Fibroblast of gingiva (primary cell): ENCODE measurements around the gene PBXIP1.

ENCODE experiments used
- DNase-seq: peaks from one replicate; pipeline ENCODE4 v3.0.0-alpha.2; 2011; ENCODE audit warnings: low read depth

Gene PBXIP1

DNA sequence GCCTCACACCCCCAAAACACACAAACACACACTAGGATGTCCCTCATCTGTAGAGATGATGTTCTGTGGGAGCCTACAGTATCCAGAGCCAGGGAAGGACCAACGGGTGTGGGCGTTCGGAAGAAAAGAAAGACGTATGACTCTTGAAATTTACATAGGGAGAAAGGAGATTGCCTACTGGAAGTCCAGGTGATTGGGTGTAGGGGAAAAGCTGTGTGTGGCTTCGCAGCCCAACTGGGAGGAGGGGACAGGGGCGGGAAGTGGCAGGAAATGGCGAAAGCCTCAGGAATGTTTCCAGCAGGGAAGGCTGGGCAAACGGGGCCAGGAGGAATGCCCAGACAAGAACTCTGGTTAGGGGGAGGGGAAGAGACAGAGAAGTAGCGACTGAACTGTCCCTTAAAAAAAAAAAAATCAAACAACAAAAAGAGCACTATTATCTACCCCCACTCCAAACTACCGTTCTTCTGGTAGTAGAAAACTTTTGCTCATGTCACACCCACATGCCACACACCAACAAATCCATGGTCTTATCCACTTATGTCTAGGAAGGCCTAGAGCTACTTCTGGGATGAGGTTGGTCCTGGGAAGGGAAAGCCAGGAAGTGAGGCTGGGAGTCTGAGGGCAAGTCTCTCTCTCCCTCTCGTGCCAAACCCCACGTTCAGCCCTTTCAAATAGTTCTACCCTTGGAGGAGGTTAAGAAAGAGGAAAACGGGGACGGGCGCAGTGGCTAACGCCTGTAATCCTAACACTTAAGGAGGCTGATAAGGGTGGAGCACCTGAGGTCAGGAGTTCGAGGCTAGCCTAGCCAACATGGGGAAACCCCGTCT, 16.8 kb upstream of the PBXIP1 start:
- peak; percentile 97 for DNase-seq

DNA sequence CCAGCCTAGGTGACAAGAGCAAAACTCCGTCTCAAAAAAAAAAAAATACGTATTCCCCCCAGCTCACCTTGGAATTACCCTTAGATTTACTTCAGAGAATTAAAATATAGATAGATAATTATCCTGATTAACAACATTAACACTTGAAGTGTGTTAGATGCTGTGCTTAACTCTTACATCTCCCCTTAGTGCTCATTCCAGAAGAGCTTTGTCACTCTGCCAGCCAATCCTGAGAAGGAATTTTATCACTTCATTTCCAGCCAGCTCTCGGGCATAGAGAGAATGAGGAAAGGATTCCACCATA, 16.3 kb upstream of the PBXIP1 start:
- DNase-seq: no peak

DNA sequence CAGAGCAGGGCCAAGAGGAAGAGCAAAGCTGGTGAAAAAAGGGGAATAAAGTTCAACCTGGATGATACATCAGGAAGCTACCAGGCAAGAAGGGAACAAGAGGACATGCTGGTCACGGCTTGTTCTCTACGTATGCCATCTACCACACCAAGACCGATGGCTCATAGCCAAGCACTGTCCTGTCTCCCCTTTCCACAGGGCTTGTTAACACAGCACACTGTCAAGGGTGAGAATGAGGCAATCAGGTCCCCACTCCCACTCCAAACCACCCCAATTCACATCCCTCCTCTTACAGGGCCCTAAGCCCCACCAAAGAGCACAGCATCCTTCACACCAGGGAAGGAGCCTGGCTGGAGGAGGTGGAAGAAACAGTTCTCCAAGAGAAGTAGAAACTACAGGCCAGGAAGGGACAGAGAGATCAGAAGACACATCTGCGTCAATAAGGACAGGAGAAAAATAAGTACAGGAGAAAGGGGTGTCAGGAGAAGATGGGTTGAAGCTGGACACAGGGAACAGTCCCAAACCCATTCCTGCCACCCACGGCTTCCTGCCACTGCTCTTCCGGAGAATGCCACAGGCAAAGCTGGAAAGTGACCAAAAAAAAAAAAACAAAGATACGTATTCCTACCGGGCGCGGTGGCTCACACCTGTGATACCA, 15.6 kb upstream of the PBXIP1 start:
- DNase-seq: no peak

DNA sequence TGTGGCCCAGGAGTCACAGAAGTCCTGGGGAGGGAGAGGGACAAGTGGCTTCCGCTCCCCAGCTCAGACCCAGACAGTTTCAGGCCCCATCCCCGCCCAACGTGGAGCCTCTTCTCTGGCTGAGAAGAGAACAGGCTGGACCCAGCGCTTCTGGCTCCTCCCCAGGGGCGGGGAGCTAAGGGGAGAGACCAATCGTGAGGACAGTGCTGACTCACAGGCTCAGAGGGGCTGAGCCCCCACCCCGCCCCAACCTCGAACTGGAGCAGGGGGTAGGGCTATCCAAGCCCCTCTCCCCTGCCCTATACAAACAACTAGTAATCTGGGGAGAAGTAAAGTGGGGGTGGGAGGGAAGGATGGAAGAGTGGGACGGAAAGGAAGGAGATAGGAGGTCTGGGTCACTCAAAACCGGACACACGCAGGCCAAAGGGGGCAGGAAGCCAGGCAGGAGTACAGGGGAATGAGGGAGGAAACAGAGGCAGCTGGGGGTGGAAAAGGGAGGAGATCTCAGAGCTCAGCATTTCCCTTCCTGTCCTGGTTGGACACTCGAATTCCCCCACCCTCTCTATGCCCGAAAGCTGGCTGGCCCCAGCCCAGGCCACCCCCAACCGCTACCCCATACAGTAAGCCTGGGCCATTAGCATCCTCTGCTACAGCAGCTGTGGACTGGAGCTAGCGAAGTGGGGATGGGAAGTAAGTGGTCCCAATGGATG, 14.9 kb upstream of the PBXIP1 start, which contains the start of gene SHC1:
SHC1 (minus strand) TSS at position 117 of the 710 bp plus-strand sequence. CDS start 221 bp downstream, outside the sequence.
- peak; percentile 96 for DNase-seq

DNA sequence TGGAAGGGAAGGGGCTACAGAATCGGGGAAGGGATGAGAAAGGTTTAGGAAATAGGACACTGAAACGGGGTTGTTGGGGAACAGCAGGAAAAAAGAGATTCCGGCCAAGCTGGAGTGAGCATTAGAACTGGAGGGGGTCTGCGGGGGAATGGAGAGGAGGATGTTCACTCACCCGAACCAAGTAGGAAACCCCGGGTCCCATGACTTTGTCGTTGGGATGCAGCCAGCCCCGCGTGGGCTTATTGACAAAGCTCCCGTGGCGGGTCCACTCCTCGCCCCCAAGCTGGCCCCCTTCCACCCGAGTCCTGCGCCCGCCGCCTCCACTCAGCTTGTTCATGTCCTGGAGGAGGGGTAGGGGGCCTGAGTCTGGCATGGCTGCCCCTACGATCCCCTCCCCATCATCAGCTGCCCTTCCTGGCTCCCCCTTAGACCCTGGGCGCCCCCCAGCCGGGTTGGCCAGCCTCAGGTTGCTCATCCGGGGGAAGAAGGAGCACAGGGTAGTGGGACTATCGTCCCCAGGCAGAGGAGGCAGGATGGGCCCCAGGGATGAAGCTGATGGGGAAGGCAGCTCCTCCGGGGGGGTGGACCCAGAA, 14.1 kb upstream of the PBXIP1 start:
- no peak for DNase-seq

DNA sequence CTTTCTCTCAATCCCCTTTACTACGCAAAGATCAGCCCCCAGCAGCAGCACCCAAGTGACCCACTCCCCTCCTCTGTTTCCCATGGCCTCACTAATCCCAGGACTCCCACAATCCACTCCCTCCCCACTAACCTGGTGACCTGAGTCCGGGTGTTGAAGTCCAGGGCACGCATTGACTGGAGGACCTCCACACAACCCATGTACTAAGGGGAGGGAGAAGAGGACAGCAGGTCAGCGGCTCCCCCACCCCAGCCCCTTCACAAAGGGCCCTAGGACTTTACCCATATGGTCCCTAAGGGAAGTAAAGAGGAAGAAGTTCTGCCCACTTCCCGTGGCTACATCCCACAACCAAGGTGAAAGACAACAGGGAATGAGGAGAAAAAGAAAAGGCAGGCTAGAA, 13.3 kb upstream of the PBXIP1 start:
- no peak for DNase-seq

DNA sequence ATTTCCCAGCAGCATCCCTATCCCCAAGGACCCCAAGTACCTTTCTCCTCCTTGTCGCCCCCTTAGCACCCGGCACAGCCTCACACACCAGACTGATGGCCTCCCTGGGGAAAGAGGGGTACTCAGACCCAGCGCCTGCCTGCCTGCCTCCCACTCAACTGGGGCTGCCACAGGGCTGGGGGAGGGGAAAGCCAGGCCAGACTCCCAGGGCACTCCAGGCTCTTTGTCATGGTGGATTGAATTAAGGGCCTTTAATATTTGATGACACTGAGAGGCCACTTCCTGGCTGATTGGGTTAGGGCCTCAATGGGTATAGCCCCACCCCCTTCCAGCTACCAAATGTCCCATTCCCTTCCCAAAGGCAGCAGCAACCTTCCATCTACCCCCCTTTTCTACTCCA, 12.8 kb upstream of the PBXIP1 start:
- no peak for DNase-seq

DNA sequence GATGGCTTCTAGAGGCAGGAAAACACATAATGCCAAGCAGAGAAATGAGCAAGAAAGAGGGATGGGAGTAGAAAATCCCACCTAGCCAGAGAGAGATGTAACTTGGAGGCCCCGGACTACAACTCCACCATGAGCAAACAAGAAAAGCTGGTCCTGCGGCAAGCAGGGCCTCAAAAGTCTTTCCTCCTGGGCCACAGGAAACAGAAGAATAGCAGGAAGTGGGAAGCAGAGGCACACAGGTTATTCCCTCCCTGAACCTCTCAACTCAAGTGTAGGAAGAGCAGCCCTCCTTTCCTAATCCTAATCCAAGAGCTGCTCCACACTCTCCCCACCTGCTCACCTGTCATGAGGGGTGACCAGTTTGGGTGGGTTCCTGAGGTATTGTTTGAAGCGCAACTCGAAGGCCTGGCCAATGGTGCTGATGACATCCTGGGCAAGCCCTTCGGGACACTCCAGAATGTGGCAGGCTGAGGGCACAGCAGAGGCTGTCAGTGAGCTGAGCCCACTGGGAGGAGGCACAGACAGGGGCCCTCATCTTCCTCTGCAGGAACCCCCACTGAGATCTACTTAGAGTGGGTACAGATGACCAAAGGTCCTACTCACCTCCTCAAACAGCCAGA, 11.5 kb upstream of the PBXIP1 start:
- no peak for DNase-seq

DNA sequence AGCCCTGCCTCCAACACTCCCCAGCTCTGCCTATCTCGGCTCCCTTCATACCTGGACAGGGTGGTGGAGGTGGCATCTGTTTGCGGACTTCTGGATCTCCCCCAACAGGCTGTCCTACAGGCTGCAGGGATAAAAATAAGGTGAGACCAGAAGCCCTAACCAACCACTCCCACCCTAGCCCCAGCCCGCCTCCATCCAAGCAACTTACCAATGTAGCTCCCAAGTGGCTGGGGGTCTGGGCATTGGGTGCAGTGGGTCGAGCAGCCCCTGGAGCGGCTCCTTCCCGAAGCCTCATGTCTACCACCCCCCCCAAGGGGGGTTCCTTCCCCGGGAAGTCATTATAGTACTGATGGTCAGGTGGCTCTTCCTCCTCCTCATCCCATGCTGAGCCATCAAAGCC, 10.2 kb upstream of the PBXIP1 start:
- no peak for DNase-seq

DNA sequence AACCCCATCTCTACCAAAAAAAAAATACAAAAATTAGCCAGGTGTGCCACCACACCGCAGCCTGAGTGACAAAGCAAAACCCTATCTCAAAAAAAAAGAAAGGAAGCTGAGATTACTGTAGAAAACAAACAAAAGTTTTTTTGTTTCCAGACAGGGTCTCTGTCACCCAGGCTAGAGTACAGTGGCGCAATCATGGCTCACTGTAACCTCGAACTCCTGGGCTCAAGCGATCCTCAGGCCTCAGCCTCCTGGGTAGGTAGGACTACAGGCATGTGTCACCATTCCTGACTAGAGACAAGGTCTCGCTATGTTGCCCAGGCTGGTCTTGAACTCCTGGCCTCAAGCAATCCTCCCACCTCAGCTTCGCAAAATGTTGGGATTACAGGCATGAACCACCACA, 8.5 kb upstream of the PBXIP1 start:
- DNase-seq: no peak

DNA sequence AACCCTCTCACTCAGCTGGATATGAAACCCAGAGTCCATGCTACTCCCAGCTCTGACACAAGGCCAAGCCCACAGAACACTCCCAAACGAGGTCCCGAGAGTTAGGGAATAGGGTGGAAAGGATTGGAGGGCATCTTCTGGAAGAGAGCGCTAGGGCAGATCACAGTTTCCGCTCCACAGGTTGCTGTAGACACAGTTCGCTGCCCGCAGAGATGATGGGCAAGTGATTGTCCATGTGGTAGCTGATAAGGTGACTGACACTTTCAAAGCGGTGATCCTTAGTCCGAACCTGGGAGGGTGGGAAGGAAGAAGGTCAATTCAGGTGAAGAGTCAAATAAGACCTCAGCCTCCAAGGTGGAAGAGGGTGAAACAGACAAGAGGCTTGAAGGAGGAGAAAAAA, 7.7 kb upstream of the PBXIP1 start:
- no peak for DNase-seq

DNA sequence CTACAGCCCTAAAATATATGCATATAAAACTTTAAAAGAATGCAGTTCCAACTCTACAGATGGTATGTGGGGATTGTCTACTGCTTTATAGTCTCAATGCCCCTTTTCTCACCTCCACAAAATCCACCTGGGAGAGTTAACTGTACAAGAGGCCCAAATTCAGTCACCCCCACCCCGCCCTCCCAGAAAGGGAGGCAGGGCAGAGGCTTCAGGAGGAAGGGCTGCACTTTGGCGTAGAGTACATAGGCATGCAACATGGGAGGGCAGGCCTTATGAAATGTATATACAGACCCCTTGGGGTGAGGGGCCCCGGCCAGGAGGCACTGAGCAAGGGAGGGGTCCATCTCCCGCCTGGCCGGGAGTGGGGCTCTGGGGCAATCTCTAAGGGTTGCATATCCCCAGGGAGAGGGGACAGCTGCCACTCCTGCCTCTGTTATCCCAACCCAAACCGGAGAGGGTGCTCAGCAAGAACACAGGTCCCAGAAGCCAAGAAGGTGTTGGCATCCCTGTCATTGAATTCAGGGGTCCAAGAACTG, 7.0 kb upstream of the PBXIP1 start:
- no peak for DNase-seq

DNA sequence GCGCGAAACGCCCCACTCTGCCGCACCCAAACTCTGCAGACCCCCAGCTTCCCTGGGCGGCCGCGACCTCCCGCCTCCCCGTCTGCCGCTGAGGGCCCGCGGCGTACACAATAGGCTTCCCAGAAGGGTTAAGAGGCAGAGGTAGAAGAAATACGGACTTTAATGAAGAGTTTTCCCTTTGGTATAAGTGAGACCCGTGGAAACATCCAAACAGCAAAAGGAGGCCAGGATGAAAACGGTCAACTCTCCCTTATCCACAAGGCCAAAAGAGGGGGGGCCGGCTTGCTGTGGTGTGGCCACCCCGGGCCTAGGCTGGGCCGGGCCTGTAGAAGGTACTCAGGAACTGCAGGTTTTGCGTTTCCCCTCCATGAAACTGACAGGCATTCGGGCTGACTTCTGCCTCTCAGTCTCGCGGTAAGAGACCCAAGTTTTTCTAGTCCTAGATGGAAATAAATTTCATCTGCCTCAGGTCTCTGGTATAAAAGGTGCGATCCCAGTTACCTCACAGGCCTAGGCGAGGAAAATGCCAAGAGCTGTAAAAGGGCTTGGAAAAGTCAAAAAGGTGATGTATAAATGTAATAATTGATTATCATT, 6.4 kb upstream of the PBXIP1 start:
- DNase-seq: no peak

DNA sequence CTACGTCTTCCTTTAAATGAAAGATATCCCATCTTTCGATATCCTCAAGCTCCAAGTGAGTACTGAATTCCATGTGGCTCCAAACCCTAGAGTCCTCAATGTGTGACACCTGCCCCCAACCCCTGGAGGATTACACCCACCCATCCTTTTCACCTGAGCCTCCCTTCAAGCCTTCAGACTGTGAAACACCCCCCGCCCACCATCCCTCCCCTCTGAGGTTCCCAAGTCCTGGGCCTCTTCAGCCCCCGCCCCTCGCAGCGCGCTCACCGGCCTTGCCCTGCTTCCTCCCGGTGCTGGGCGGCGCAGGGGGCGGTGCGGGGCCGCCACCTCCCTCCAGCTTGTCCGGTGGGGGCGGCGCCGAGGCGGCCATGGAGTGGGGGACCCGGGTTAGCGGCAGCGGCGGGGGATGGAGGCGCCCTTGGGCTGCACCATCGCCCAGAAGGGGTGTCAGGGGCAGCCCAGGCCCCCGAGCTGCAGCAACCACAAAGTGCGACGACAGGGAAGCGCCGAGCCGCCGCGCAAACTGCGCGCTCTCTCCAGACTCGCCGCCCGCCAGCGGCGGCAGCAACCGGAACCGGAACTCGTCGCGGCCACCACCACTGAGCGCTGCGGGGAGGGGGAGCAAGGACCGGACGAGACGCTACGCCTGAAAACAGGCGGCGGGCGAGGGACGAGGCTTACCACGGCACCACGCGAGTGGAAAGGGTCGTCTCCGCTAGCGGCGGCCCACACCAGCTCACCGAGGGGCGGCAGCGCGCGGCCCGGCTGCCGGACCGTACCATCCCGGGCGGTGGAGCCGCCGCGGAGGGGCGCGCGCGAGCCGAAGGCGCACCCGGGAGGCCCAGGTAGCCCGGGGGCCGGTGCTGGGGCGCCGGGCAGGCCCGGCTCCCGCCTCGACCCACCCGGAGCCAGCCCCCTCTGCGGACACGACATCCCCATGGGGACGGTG, 5.6 kb upstream of the PBXIP1 start, which contains the start of gene PYGO2:
PYGO2 (minus strand) TSS at position 576 of the 949 bp plus-strand sequence; CDS start at position 370, 206 bp downstream.
- peak; percentile 73 for DNase-seq

DNA sequence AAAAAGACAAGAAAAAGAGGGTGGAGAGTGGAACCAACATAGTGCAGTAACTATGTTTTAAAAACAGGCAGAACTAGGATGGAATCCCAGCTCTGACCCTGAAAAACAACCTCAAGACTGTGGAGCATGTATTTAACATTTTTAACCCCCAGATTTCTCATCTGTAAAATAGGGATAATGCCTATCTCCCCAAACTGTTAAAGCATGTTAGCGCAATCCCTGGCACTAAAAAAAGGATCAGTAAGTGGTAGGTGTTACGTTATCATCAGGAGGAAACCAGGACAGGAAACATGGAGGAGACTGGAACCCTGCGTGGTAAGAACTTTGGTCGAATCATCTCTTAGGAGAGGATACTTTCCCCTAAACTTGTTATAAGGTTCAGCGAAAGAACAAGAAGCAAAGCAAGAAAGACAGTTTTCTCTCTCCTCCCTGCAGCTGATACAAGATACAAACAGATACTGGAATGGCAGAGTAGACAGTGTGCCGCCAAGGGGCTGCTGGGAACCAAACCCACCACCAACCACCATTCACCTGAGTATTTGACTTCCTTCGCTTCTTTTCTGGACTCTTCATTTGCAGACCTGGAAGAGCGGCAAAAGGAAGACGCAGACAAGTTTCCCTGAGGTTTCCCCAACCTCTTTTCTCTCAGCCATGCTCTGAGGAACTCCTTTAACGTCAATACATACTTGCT, 4.7 kb upstream of the PBXIP1 start:
- DNase-seq: no peak

DNA sequence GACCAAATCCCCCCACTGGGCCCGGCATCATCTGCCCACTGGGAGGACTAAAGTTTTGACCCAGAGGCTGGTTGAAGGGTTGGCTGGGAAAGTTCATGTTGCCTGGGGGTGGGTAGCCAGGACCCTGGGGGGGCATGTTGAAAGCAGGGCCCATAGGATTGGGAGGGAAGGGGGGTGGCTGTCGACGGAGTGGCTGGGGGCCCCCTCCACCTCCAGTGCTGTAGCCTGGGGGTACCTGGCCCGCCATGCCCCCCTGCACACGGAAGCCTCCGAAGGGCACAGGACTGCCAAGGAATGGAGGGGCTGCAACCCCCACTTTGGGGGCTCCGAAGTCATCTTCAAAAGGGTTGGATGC, 3.5 kb upstream of the PBXIP1 start:
- no peak for DNase-seq

DNA sequence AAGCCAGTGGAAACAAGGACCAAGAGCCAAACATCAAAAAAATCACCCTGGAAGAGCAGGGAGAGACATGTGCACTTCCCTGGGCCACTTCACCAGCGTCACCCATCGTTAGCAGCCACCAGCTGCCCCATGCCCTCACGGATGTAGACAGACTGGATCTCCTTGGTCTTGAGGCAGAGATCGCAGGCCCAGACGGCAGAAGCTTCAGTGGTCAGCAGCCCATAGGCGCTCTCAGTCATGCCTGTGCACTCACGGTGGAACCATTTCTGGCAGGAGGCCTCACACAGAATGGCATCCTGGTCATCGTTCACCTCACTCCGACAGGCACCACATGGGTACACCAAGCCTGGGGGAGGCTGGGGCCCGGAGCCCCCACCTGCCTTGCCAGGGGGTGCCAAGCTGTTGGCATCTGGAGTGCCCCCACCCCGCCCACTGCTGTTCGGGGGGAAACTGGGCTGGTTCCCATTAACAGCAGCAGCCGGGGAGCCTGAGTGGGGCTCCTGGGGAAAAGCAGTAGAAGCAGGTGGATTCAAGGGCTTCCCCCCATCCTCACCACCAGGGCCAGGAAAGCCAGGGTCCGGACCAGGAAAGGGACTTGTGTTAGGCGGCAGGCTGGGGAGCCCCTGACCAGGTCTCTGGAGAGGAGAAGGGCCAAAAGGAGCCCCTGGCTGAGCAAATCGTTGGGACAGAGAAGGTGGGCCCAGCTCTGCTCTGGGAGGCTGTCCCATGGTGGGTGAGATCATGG, 3.0 kb upstream of the PBXIP1 start:
- DNase-seq: no peak

DNA sequence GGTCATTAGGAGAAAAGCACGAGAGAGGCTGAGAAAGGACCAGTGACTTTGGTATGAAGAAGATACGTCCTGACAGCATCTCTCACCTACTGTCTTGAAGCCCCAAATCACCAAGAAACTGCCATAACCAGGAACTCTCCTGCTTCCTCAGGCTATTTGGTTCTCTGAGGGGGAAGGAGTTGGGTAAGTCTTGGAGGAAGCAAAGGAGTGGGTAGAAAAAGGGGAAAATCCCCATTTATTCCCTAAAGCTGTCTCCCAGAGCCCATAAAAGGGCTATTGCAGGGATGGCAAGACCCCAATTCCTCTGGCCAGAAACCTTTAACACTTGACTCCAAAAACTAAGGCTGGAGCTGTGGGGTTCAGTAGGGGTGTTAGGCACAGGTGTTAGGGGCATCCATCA, 2.1 kb upstream of the PBXIP1 start:
- DNase-seq: no peak

DNA sequence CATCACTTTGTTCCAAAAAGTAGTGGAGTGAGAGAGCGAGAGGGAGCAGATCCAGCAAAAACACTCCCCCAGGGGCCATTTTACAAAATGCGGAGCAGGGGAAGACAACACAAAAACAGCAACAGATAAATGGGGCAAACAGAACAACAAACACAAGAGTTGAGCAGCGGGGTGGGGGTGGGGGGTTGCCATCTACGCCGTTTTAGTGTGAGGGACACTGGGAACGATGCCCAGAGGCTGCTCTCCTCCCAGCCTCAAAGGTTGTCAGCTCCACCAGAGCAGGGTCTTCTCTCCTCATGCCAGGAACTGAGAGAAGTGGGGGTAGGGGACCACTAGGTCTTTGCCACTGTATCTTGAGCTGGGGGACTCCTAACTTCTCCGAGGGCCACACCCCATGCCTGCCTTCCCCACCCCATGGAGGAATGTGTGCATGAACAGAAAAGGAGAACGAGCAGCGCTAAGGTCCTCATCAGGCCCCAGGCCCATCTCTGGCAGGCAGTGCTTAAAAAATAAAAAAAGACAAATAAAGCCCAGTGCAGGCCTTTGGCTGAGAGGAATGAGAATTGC, 1.3 kb upstream of the PBXIP1 start:
- no peak for DNase-seq
